HG02763 (cell line): ENCODE results near the gene MRFAP1.

Experiments
- ATAC-seq: cut with Tn5 transposase; IDR thresholded peaks from one replicate; pipeline ENCODE4 v1.9.1; 2021; ENCODE audit warnings: mild to moderate bottlenecking, moderate library complexity; ENCODE audit not compliant: unreplicated experiment

MRFAP1 gene

DNA sequence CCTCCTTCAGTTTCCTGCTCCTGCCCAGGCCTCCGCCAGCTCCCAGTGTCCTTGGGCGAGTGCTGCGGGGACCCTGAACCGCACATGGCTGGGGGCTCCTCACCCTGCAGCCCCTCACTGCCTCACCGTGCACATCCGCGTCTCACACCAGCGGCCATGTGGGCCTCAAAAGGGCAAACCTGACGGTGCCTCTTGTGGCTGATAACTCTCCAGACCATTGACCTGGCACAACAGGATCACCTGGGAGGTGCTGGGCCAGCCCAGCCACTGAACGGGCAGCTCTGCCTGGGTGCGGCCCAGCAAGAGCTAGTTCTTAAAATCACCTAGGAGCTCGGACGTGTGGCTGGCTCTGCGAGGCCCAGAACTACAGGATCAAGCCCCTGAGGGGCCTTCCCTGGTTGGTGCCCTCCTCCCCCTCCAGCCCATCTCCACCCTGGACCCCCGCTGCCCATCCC, 49.0 kb downstream of the MRFAP1 start:
- ATAC-seq: no peak
